Keratinocyte (primary cell): ENCODE results near the gene ATP11A. TPM values are rescaled to one million over a fixed set of nuclear protein-coding genes. Genes with fewer than 3 reads are reported as not detected.

Experiments used
- DNase-seq: peaks from one replicate; pipeline ENCODE4 v3.0.0-alpha.2; 2011; ENCODE audit warnings: low read depth, missing footprints, low spot score
- FAIRE-seq: peaks from 2 replicates; lab custom pipeline; 2011; peaks lifted over from hg19 to GRCh38; lab: Jason Lieb, UNC
- H2AFZ ChIP-seq: 2 replicates; pipeline ENCODE4 v1.6.0; 2012; ENCODE audit warnings: low read length, control low read depth, inconsistent platforms; ENCODE audit not compliant: control insufficient read depth
- H3K27ac ChIP-seq: 2 replicates; pipeline ENCODE4 v1.5.1; 2011; ENCODE audit warnings: low read length; ENCODE audit not compliant: control insufficient read depth, insufficient read depth
- H3K27me3 ChIP-seq: 3 replicates; pipeline ENCODE4 v1.6.0; 2011; ENCODE audit warnings: low read length; ENCODE audit not compliant: control insufficient read depth, insufficient read depth; ENCODE audit errors: extremely low read depth
- H3K36me3 ChIP-seq, 2 experiments: 2 replicates in 1 of 2; 3 replicates in 1 of 2; pipeline ENCODE4 v1.5.1; 2011; ENCODE audit warnings: low read length in 2 of 2, mild to moderate bottlenecking in 1 of 2; ENCODE audit not compliant: control insufficient read depth in 2 of 2, insufficient read depth in 2 of 2; ENCODE audit errors: extremely low read depth in 1 of 2
- H3K4me1 ChIP-seq: 3 replicates; pipeline ENCODE4 v1.5.1; 2011; ENCODE audit warnings: low read length; ENCODE audit not compliant: control insufficient read depth, insufficient read depth; ENCODE audit errors: extremely low read depth
- H3K4me2 ChIP-seq: 3 replicates; pipeline ENCODE4 v1.6.0; 2011; ENCODE audit warnings: low read depth, low read length; ENCODE audit not compliant: control insufficient read depth, insufficient read depth; ENCODE audit errors: extremely low read depth
- H3K4me3 ChIP-seq, 3 experiments: fragments of 200-600 bp in 1 of 3; sonication (generic) in 1 of 3; 2 replicates in 2 of 3; 3 replicates in 1 of 3; pipeline ENCODE4 v1.5.1; 2011 to 2016; ENCODE audit warnings: low read length in 3 of 3, mild to moderate bottlenecking in 3 of 3, control low read depth in 2 of 3, inconsistent platforms in 1 of 3, low read depth in 1 of 3, mixed read lengths in 1 of 3, mixed run types in 1 of 3, moderate library complexity in 1 of 3; ENCODE audit not compliant: control insufficient read depth in 2 of 3, insufficient read depth in 2 of 3; ENCODE audit errors: extremely low read depth in 1 of 3
- H3K79me2 ChIP-seq: 2 replicates; pipeline ENCODE4 v1.6.0; 2012; ENCODE audit warnings: low read length; ENCODE audit not compliant: control insufficient read depth, insufficient read depth
- H3K9ac ChIP-seq: 3 replicates; pipeline ENCODE4 v1.6.0; 2011; ENCODE audit warnings: low read length; ENCODE audit not compliant: control insufficient read depth, insufficient read depth; ENCODE audit errors: extremely low read depth
- H3K9me1 ChIP-seq: 3 replicates; pipeline ENCODE4 v1.6.0; 2011; ENCODE audit warnings: low read length; ENCODE audit not compliant: control insufficient read depth, insufficient read depth; ENCODE audit errors: extremely low read depth
- H3K9me3 ChIP-seq: 2 replicates; pipeline ENCODE4 v1.5.1; 2012; ENCODE audit warnings: low read depth, low read length; ENCODE audit not compliant: control insufficient read depth
- H4K20me1 ChIP-seq: 3 replicates; pipeline ENCODE4 v1.6.0; 2011; ENCODE audit warnings: low read length; ENCODE audit not compliant: control insufficient read depth, insufficient read depth; ENCODE audit errors: extremely low read depth
- CTCF ChIP-seq, 3 experiments: IDR thresholded peaks in 1 of 3; conservative IDR thresholded peaks in 1 of 3; optimal IDR thresholded peaks in 1 of 3; 2 replicates in 2 of 3; 3 replicates in 1 of 3; pipeline versions ENCODE3 to v1.5.1; 2011; ENCODE audit warnings: low read length in 3 of 3, mild to moderate bottlenecking in 3 of 3, moderate library complexity in 2 of 3, control low read depth in 1 of 3, inconsistent platforms in 1 of 3; ENCODE audit not compliant: insufficient read depth in 2 of 3; ENCODE audit errors: extremely low read depth in 1 of 3
- EZH2 ChIP-seq: IDR thresholded peaks from one replicate; pipeline ENCODE4 v1.6.1; 2012; ENCODE audit warnings: inconsistent platforms, mild to moderate bottlenecking, low read length, moderate library complexity
- dilution Hi-C: fragments of 300-500 bp; cut with MboI; formaldehyde crosslinking; loops from one replicate; pipeline ENCODE4 v1.7.0; 2020; ENCODE audit warnings: low sequenced_read_pairs; ENCODE audit not compliant: extremely low pct_ligation_motif_present
- polyA plus RNA-seq, 5 experiments: library from polyadenylated mRNA; depleted of rRNA in 3 of 5; stranded (reverse) in 3 of 5; stranded (forward) in 1 of 5; unstranded in 1 of 5; fragments of >200 nt; gene quantifications; 1 replicate in 1 of 5; 2 replicates in 3 of 5; 3 replicates in 1 of 5; pipeline versions ENCODE4 v1.2.1 to v1.2.3, GENCODE V29; 2011 to 2012; ENCODE audit warnings: missing spikeins in 2 of 5, low read depth in 1 of 5, low replicate concordance in 1 of 5

Gene ATP11A
- polyA plus RNA-seq, 1 donor (not counting 4 experiments of a cell fraction or from before 2014, with no cell fraction given), result 4.3 TPM

- Histone ChIP-seq H4K20me1 (no peaks in the 10 kb centered on the region), H3K27ac (peak overlapping the region; percentile 24), H3K27me3 (peaks cover 7% of the 10 kb centered on the region), H3K79me2 (no peaks in the 10 kb centered on the region), H3K4me3 (peak overlapping the region; percentile 24 to 77 (median 64)), H2AFZ (peak overlapping the region; percentile 93), H3K4me2 (peak overlapping the region; percentile 94), H3K36me3 (no peaks in the 10 kb centered on the region), H3K4me1 (peaks cover 13% of the 10 kb centered on the region), H3K9me1 (no peaks in the 10 kb centered on the region), H3K9ac (peak overlapping the region; percentile 67), H3K9me3 (no peaks in the 10 kb centered on the region)
- FAIRE-seq, result peak; percentile 90
- no peak for DNase-seq
- dilution Hi-C loops, result no loop called here
- no peak for TF ChIP-seq EZH2
- TF ChIP-seq CTCF (optimal IDR thresholded peaks at IDR 0.05 in 1 of 3, IDR thresholded peaks at IDR 0.05 in 1 of 3, conservative IDR thresholded peaks at IDR 0.05 in 1 of 3; ENCODE audit: extremely low read depth in 1 of 3, insufficient read depth in 2 of 3, low read length in 3 of 3), result peak; percentile 76 to 93 (median 89)
These were observed 241.4 kb downstream of the ATP11A start for GRCh38 chr13:112931028-112931934.

DNA sequence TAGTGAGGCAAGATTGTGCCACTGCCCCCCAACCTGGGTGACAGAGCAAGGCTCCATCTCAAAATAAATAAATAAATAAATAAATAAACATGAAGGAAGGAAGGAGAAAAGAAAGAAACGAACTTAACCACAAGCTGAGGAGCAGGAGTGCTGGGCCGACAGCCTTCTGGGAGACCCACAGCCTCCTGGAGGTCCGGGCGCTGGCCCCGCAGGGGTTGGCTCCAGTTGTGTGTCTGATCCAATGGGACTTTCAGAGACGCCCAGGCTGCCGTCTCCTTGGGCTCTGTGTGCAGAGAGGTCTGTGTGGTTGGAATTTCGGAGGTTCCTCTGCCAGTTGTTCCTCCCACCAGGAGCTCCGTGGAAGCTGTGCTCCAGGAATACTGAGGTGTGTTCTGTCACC lies 243.1 kb downstream of the ATP11A start:
- DNase-seq (no peak), FAIRE-seq (no peak)
- no peak overlapping the region for H3K9ac ChIP-seq
- H3K27ac ChIP-seq, result no peak overlapping the region
- no peaks in the 10 kb centered on the region for H3K79me2 ChIP-seq
- peaks cover 7% of the 10 kb centered on the region for H3K27me3 ChIP-seq
- H4K20me1 ChIP-seq, result no peaks in the 10 kb centered on the region
- no peak overlapping the region for H2AFZ ChIP-seq
- H3K9me3 ChIP-seq, result no peaks in the 10 kb centered on the region
- no peaks in the 10 kb centered on the region for H3K9me1 ChIP-seq
- peaks cover 13% of the 10 kb centered on the region for H3K4me1 ChIP-seq
- TF ChIP-seq CTCF (optimal IDR thresholded peaks at IDR 0.05 in 1 of 3, IDR thresholded peaks at IDR 0.05 in 1 of 3, conservative IDR thresholded peaks at IDR 0.05 in 1 of 3; ENCODE audit: extremely low read depth in 1 of 3, insufficient read depth in 2 of 3, low read length in 3 of 3), result no peak
- no peak for TF ChIP-seq EZH2
- no peak overlapping the region for H3K4me3 ChIP-seq
- H3K36me3 ChIP-seq, result no peaks in the 10 kb centered on the region
- dilution Hi-C loops, result no loop called here
- no peak overlapping the region for H3K4me2 ChIP-seq
